BLaER1 (cell line): ENCODE results near the gene SDSL.

Experiments used
- H3K27ac ChIP-seq: shearing (Covaris generic); formaldehyde crosslinking; 2 replicates; pipeline ENCODE4 v1.8.1; 2022
- H3K27me3 ChIP-seq: shearing (Covaris generic); formaldehyde crosslinking; 2 replicates; pipeline ENCODE4 v1.8.1; 2022
- H3K36me3 ChIP-seq: shearing (Covaris generic); formaldehyde crosslinking; 2 replicates; pipeline ENCODE4 v1.8.1; 2022
- H3K4me1 ChIP-seq: shearing (Covaris generic); formaldehyde crosslinking; 2 replicates; pipeline ENCODE4 v1.8.1; 2022
- H3K4me2 ChIP-seq: shearing (Covaris generic); formaldehyde crosslinking; 2 replicates; pipeline ENCODE4 v1.8.1; 2022
- H3K4me3 ChIP-seq: shearing (Covaris generic); formaldehyde crosslinking; 2 replicates; pipeline ENCODE4 v1.8.1; 2022
- H3K9ac ChIP-seq: shearing (Covaris generic); formaldehyde crosslinking; 2 replicates; pipeline ENCODE4 v1.8.1; 2022
- H3K9me3 ChIP-seq: shearing (Covaris generic); formaldehyde crosslinking; 2 replicates; pipeline ENCODE4 v1.8.1; 2022
- H4K20me1 ChIP-seq: shearing (Covaris generic); formaldehyde crosslinking; 2 replicates; pipeline ENCODE4 v1.8.1; 2022
- Cebpa-rat ChIP-seq: shearing (Covaris generic); IDR thresholded peaks from 2 replicates; pipeline ENCODE4 v1.8.1; 2022

Gene SDSL

GRCh38 chr12:113465808-113466453 lies 43.8 kb downstream of the SDSL start:
- Histone ChIP-seq H3K27me3 (peaks cover 88% of the 10 kb centered on the region), H3K9me3 (peaks cover 35% of the 10 kb centered on the region), H4K20me1 (peaks cover 73% of the 10 kb centered on the region), H3K27ac (no peak overlapping the region), H3K36me3 (no peaks in the 10 kb centered on the region), H3K9ac (no peak overlapping the region), H3K4me1 (no peaks in the 10 kb centered on the region), H3K4me3 (peak overlapping the region; percentile 43; the same call in 1 of the 2 replicates), H3K4me2 (no peak overlapping the region; the same call in 1 of the 2 replicates)
- no peak for TF ChIP-seq Cebpa-rat

DNA sequence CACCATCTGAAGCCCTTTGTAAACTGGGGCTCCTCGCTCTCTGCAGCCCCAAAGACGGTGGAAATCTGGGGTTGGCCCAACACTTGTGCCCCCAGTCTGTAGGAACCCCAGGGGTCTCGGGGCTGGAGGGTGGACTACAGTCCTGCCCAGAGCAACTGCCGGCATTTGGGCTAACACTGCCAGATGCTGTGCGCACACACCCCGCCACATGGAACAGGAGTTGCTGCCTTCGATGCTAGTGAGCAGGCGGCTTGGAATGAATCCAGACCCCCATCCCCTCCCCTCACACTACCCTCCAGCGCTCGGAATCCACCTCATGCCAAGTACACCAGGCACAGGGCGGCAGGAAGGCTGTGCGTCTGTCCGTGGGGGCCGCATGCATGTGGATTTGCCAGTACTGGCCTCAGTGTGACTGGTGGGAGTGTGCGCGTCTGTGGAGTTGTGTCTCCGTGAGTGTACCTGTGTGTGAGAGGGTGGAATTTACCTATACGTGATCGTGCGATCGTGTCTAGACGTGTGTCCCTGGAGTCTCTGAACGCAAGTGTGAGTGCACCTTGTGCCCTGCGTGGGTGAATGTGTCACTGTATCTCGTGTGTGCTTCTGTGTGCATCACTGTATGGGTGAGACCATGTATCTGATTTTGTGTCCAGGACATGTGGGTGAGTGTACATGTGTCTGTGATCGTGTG lies 44.4 kb downstream of the SDSL start:
- TF ChIP-seq Cebpa-rat = no peak
- Histone ChIP-seq H3K9ac (no peak overlapping the region), H3K27ac (no peak overlapping the region), H3K9me3 (peaks cover 35% of the 10 kb centered on the region), H3K4me3 (no peak overlapping the region), H3K27me3 (peaks cover 94% of the 10 kb centered on the region), H3K36me3 (no peaks in the 10 kb centered on the region), H4K20me1 (peaks cover 79% of the 10 kb centered on the region), H3K4me2 (no peak overlapping the region), H3K4me1 (no peaks in the 10 kb centered on the region)

GRCh38 chr12:113467142-113467501 lies 44.9 kb downstream of the SDSL start:
- Histone ChIP-seq H3K36me3 (no peaks in the 10 kb centered on the region), H3K4me1 (no peaks in the 10 kb centered on the region), H3K9ac (no peak overlapping the region), H3K4me3 (no peak overlapping the region), H3K9me3 (peaks cover 35% of the 10 kb centered on the region), H3K27ac (no peak overlapping the region), H3K4me2 (no peak overlapping the region), H3K27me3 (peaks cover 99% of the 10 kb centered on the region), H4K20me1 (peaks cover 85% of the 10 kb centered on the region)
- TF ChIP-seq Cebpa-rat = no peak

DNA sequence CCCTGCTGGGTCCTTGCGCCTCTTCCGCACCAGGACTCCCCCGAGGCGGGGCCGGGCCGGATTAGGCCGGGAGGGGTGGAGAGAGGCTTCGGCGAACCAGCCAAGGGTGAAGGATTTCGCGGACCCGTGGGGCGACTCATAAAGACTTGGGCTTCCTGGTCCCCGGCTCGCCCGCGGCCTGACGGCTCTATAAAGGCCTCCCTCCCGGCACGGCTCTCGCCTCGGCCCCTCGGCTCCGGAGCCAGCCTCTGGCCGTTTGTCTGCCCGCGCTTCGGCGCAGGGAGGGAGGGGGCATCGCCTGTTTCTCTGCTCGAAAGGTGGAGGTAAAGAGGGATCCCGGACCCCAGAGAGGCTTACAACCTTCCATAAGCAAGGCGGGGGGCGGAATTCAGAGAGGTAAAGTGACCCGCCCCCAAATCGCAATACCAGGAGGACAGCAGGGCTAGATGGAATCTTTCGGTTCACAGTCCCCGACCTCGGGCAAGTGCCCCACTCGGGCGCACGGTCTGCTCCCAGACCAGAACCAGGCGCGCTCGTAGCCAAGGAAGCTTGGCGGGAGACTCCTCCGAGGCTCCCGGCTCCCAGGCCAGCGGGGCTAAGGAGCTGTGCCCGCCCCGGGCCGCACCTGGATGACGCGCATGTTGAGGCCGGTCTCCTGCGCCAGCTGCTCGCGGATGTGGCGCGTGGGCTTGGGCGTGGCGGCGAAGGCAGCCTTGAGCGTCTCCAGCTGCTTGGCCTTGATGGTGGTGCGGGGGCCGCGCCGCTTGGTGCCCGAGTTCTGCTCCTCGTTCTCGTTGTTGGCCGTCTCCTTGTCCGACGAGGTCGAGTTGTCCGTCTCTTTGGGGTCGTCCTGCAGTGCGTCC lies 45.6 kb downstream of the SDSL start:
- peaks cover 100% of the 10 kb centered on the region for H3K27me3 ChIP-seq
- TF ChIP-seq Cebpa-rat = no peak
- H3K27ac ChIP-seq = no peak overlapping the region
- no peak overlapping the region for H3K4me3 ChIP-seq
- peaks cover 91% of the 10 kb centered on the region for H4K20me1 ChIP-seq
- H3K9ac ChIP-seq = no peak overlapping the region
- H3K36me3 ChIP-seq = no peaks in the 10 kb centered on the region
- H3K9me3 ChIP-seq = peaks cover 35% of the 10 kb centered on the region
- no peaks in the 10 kb centered on the region for H3K4me1 ChIP-seq
- H3K4me2 ChIP-seq = no peak overlapping the region

DNA sequence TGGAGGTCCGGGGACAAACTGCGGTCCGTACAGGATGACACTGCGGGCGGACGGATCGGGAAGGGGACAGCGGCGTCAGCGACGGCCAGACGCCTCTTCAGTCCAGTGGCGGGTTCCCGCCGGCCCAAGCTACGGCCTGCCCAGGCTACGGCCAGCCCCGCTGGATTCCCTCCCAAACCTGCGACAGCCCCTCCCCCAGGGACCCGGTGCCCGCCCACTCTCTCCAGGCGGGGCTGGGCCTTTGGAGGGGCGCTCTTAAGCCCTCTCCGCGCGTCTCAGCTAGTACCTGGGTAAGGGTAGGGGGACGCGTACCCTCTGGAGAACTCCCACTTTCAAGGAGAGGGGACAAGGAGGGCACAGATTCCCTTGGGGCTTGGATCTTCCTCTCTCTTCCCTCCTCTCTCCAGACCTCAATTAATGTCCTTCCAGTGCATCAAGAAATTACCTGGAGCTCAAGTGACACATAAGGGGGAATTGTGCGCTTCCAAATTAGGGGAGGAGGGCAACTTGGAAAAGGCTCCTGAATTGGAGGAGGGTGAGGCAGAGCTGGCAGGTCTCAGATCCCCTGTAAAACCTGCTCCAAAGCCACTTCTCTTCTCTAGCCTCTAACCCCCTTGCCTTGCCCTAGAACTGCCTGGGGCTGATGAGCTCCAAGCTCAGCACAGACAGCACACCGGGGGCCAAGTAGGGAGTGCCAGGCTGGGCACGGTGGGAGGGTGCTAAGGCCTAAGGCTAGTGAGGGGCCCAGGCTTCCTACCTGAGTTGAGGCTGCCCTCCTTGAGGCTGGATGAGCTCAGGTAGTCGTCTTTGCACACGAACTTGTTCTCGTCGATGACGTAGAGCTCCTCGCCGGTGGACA lies 46.4 kb downstream of the SDSL start:
- Histone ChIP-seq H3K9me3 (peaks cover 27% of the 10 kb centered on the region), H3K4me2 (no peak overlapping the region), H4K20me1 (peaks cover 94% of the 10 kb centered on the region), H3K27ac (no peak overlapping the region), H3K36me3 (no peaks in the 10 kb centered on the region), H3K27me3 (peaks cover 100% of the 10 kb centered on the region), H3K4me1 (no peaks in the 10 kb centered on the region), H3K4me3 (no peak overlapping the region), H3K9ac (no peak overlapping the region)
- TF ChIP-seq Cebpa-rat = no peak

DNA sequence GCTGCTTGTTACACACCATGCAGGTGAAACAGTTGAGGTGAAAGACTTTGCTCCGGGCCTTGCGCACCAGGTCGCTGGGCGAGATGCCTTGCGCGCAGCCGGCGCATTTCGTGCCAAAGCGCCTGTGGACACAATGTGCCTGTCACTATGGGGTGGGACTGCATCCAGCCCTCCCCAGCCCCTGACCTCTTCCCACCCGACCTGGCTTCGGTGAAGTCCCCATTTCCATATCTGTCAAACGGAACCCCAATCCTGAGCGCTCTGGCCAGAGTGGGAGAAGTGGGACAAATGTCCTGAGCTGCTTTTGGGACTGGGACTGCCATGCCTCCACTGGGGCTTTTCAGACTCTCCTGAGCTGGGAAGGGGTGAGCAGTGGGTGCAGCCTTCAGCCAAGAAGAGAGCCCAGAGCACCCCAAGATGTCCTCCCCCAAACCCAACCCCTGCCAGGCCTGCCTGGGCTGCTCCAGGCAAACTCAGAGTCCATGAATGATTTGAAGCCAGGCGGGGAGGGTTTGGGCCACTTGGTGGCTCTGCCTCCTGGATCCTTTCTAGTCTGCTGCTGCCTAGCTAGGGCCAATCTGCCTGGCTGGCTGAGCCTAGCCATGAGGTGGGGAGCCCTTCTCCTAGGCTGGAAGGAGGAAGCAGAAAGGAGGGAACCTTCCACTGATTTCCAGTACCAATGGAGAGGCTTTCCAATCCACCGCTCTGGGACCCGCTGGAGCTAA lies 47.2 kb downstream of the SDSL start:
- TF ChIP-seq Cebpa-rat = no peak
- H4K20me1 ChIP-seq = peaks cover 100% of the 10 kb centered on the region
- no peak overlapping the region for H3K9ac ChIP-seq
- no peak overlapping the region for H3K27ac ChIP-seq
- no peaks in the 10 kb centered on the region for H3K36me3 ChIP-seq
- H3K9me3 ChIP-seq = peaks cover 19% of the 10 kb centered on the region
- H3K4me2 ChIP-seq = no peak overlapping the region
- H3K27me3 ChIP-seq = peaks cover 100% of the 10 kb centered on the region
- H3K4me1 ChIP-seq = no peaks in the 10 kb centered on the region
- H3K4me3 ChIP-seq = no peak overlapping the region

DNA sequence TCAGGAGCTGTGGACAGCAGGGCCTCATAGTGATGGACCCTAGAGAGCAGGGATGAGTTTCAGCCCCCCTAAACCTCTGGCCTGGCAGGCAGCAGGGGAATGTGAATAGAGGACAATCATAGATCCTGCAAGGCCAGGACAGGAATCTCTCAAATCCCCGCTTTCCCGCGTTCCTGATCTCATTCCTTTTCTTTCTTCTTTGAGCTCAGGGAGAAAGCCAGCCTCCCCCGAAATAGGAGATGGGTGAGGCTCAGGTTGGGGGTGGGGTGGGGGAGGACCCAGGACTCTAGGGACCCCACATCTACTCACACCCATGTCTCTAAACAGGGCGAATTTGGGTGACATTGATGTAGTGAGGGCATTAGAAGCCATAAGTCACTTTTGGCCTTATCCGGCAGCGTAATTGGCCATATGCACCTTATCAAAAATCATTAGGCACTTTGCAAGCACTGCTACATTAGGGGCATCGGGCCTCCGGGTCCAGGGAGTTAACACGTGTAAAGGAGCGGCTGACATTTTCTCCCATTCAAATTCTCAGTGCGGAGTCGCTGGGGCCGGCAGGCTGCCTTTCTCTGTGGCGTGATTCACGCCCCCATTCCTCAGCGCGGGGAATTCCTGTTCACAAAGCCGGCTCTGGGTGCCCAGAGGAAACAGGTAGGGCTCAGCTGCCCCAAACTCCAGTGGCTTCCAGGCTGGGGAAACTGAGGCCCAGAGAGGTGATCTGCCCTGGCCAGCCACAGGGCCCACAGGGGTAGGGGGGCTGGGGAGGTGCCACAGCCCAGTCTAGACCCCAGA lies 48.0 kb downstream of the SDSL start:
- TF ChIP-seq Cebpa-rat = no peak
- Histone ChIP-seq H3K4me3 (no peak overlapping the region), H4K20me1 (peaks cover 99% of the 10 kb centered on the region), H3K36me3 (no peaks in the 10 kb centered on the region), H3K9me3 (peaks cover 20% of the 10 kb centered on the region), H3K4me2 (no peak overlapping the region), H3K27ac (no peak overlapping the region), H3K9ac (no peak overlapping the region), H3K4me1 (no peaks in the 10 kb centered on the region), H3K27me3 (peaks cover 100% of the 10 kb centered on the region)

GRCh38 chr12:113470871-113471618 lies 48.9 kb downstream of the SDSL start:
- no peak overlapping the region for H3K9ac ChIP-seq

More at GRCh38 chr12:113470871-113471618, 48.9 kb downstream of the SDSL start:
- Histone ChIP-seq H3K27me3 (peaks cover 100% of the 10 kb centered on the region), H4K20me1 (peaks cover 94% of the 10 kb centered on the region), H3K9me3 (peaks cover 29% of the 10 kb centered on the region), H3K36me3 (no peaks in the 10 kb centered on the region), H3K4me1 (no peaks in the 10 kb centered on the region), H3K4me2 (no peak overlapping the region), H3K4me3 (no peak overlapping the region), H3K27ac (no peak overlapping the region)
- no peak for TF ChIP-seq Cebpa-rat
